Transverse colon (tissue), 4 donors: Measurements from ENCODE around the gene IL3. TPM values are rescaled to one million over a fixed set of nuclear protein-coding genes. Genes with fewer than 3 reads are reported as not detected.

ENCODE experiments used
- DNase-seq: peaks from one replicate; pipeline ENCODE4 v3.0.0-alpha.2; 2019
- H3K27ac ChIP-seq, 4 donors: fragments of 200-600 bp; sonication (generic); 2 replicates each; pipeline ENCODE4 v1.5.1; 2016 to 2018; ENCODE audit warnings: inconsistent platforms in 4 of 4
- H3K27me3 ChIP-seq: fragments of 200-600 bp; sonication (generic); 2 replicates; pipeline ENCODE4 v1.5.1; 2017; ENCODE audit warnings: inconsistent platforms
- H3K36me3 ChIP-seq, 4 donors: fragments of 200-600 bp; sonication (generic); 2 replicates each; pipeline ENCODE4 v1.5.1; 2017 to 2019; ENCODE audit warnings: inconsistent platforms in 4 of 4
- H3K4me1 ChIP-seq, 4 donors: fragments of 200-600 bp; sonication (generic); 2 replicates each; pipeline ENCODE4 v1.5.1; 2017 to 2020; ENCODE audit warnings: inconsistent platforms in 4 of 4
- H3K4me3 ChIP-seq, 4 donors: fragments of 200-600 bp; sonication (generic); 1 replicate in 1 of 4; 2 replicates in 3 of 4; pipeline versions ENCODE4 v1.5.1 to v1.6.1; 2017 to 2019; ENCODE audit warnings: inconsistent platforms in 4 of 4
- H3K9me3 ChIP-seq, 2 donors: fragments of 200-600 bp; sonication (generic); 2 replicates each; pipeline ENCODE4 v1.5.1; 2017 to 2019; ENCODE audit warnings: inconsistent platforms in 2 of 2
- CTCF ChIP-seq, 5 experiments: fragments of 200-600 bp in 3 of 5; fragments of 450-650 bp in 2 of 5; sonication (generic) in 3 of 5; IDR thresholded peaks; 1 replicate in 2 of 5; 2 replicates in 3 of 5; pipeline ENCODE4 v1.5.1; 2016 to 2017; ENCODE audit warnings: antibody characterized with exemption in 5 of 5, inconsistent platforms in 3 of 5, mild to moderate bottlenecking in 2 of 5, moderate library complexity in 1 of 5
- EP300 ChIP-seq: sonication (generic); formaldehyde crosslinking; IDR thresholded peaks from one replicate; pipeline ENCODE4 v1.6.1; 2017; ENCODE audit warnings: antibody characterized with exemption, low read depth
- POLR2A ChIP-seq: fragments of 450-650 bp; IDR thresholded peaks from one replicate; pipeline ENCODE4 v1.6.1; 2016; ENCODE audit warnings: antibody characterized with exemption, mild to moderate bottlenecking, moderate library complexity
- POLR2AphosphoS5 ChIP-seq, 3 donors: sonication (generic); formaldehyde crosslinking; IDR thresholded peaks; one replicate each; pipeline ENCODE4 v1.6.1; 2016; ENCODE audit warnings: antibody characterized with exemption in 3 of 3
- WGBS, 2 donors: methylation state at CpG; one replicate each; pipeline ENCODE4 v1.1.5; 2018; ENCODE audit warnings: low coverage in 1 of 2; 5-methylcytosine and 5-hydroxymethylcytosine counted together
- in situ Hi-C, 4 donors: fragments of 200-750 bp; cut with MboI; loops; one replicate each; pipeline versions ENCODE4 v1.15.0 to v1.15.1; 2017; ENCODE audit warnings: low sequenced_read_pairs in 3 of 4, low pct_ligation_motif_present in 1 of 4, low pct_unique_long_range_greater_than_20kb in 1 of 4
- intact Hi-C: fragments of 100-400 bp; cut with DNase I; formaldehyde crosslinking; loops from one replicate; pipeline ENCODE4 v1.15.1; 2023; ENCODE audit warnings: low total_unique reads
- total RNA-seq, 4 donors: library from RNA; depleted of rRNA; stranded (reverse); fragments of >200 nt; gene quantifications; one replicate each; pipeline ENCODE4 v1.1.0, GENCODE V29; 2016

The IL3 gene
- total RNA-seq, 4 donors from 2014 or later, result not detected

GRCh38 chr5:132020568-132021339 lies 39.7 kb upstream of the IL3 start:
- no peak overlapping the region for H3K27ac ChIP-seq
- no peaks in the 10 kb centered on the region for H3K36me3 ChIP-seq
- in situ Hi-C loops, result loop anchor here in 1 of 4 donors (25.0 kb wide), 1 partner anchor 583 kb away; no protein-coding TSS in a partner anchor
- no peak overlapping the region for H3K4me3 ChIP-seq
- H3K27me3 ChIP-seq, result peaks cover 25% of the 10 kb centered on the region
- DNase-seq, result no peak
- WGBS, 2 donors, result 79 to 100% methylated on average over 3 to 6 of the region's 6 CpGs
- H3K9me3 ChIP-seq, result no peaks in the 10 kb centered on the region
- no peaks in the 10 kb centered on the region for H3K4me1 ChIP-seq
- no peak for TF ChIP-seq POLR2AphosphoS5 (IDR thresholded peaks at IDR 0.05)
- no peak for TF ChIP-seq POLR2A
- TF ChIP-seq EP300, result no peak
- TF ChIP-seq CTCF (IDR thresholded peaks at IDR 0.05), result no peak
- intact Hi-C loops, result no loop called here

GRCh38 chr5:132021654-132022053 lies 38.8 kb upstream of the IL3 start:
- Histone ChIP-seq H3K9me3 (no peaks in the 10 kb centered on the region), H3K4me1 (no peaks in the 10 kb centered on the region), H3K36me3 (no peaks in the 10 kb centered on the region), H3K27me3 (peaks cover 18% of the 10 kb centered on the region), H3K27ac (no peak overlapping the region), H3K4me3 (no peak overlapping the region)
- in situ Hi-C loops (loop anchor here in 1 of 4 donors (25.0 kb wide), 1 partner anchor 584 kb away; no protein-coding TSS in a partner anchor), intact Hi-C loops (no loop called here)
- no peak for DNase-seq
- TF ChIP-seq EP300 (no peak), CTCF (IDR thresholded peaks at IDR 0.05) (no peak), POLR2A (no peak), POLR2AphosphoS5 (IDR thresholded peaks at IDR 0.05) (no peak)
- 77 to 83% methylated on average over 2 of the region's 2 CpGs for WGBS, 2 donors

- Histone ChIP-seq H3K4me1 (no peaks in the 10 kb centered on the region), H3K27ac (no peak overlapping the region), H3K27me3 (peaks cover 8% of the 10 kb centered on the region), H3K36me3 (no peaks in the 10 kb centered on the region), H3K4me3 (no peak overlapping the region), H3K9me3 (no peaks in the 10 kb centered on the region)
- intact Hi-C loops, result no loop called here
- TF ChIP-seq POLR2AphosphoS5 (IDR thresholded peaks at IDR 0.05) (no peak), CTCF (IDR thresholded peaks at IDR 0.05) (no peak), POLR2A (no peak), EP300 (no peak)
- 69 to 86% methylated on average over 1 to 2 of the region's 2 CpGs for WGBS, 2 donors
- DNase-seq, result no peak
- in situ Hi-C loops, result loop anchor here in 1 of 4 donors (25.0 kb wide), 1 partner anchor 585 kb away; no protein-coding TSS in a partner anchor
Observed at GRCh38 chr5:132022737-132023136, 37.7 kb upstream of the IL3 start.

GRCh38 chr5:132023258-132024116 lies 37.0 kb upstream of the IL3 start:
- intact Hi-C loops (no loop called here), in situ Hi-C loops (loop anchor here in 1 of 4 donors (25.0 kb wide), 1 partner anchor 586 kb away; no protein-coding TSS in a partner anchor)
- TF ChIP-seq POLR2AphosphoS5 (IDR thresholded peaks at IDR 0.05) (no peak), CTCF (IDR thresholded peaks at IDR 0.05) (no peak), EP300 (no peak), POLR2A (no peak)
- no peaks in the 10 kb centered on the region for H3K4me1 ChIP-seq
- H3K27me3 ChIP-seq, result peaks cover under 1% of the 10 kb centered on the region
- no peak overlapping the region for H3K27ac ChIP-seq
- 72 to 83% methylated on average over 1 to 5 of the region's 5 CpGs for WGBS, 2 donors
- DNase-seq, result no peak
- no peak overlapping the region for H3K4me3 ChIP-seq
- no peaks in the 10 kb centered on the region for H3K36me3 ChIP-seq
- H3K9me3 ChIP-seq, result no peaks in the 10 kb centered on the region
